Raji (cell line): ENCODE data around the gene GPRC5D.

ENCODE experiments used
- POLR2A ChIP-seq: IDR thresholded peaks from 2 replicates; pipeline ENCODE4 v1.6.1; 2011; ENCODE audit warnings: low read depth, low read length, control low read depth; ENCODE audit not compliant: insufficient read depth

GPRC5D gene

GRCh38 chr12:12986775-12987331 is 34.9 kb upstream of the GPRC5D start:
- no peak for TF ChIP-seq POLR2A

GRCh38 chr12:12985817-12986408 is 33.9 kb upstream of the GPRC5D start:
- TF ChIP-seq POLR2A, result no peak

- TF ChIP-seq POLR2A, result no peak
Measured at GRCh38 chr12:12984149-12984548, 32.2 kb upstream of the GPRC5D start.

- no peak for TF ChIP-seq POLR2A
Measured at GRCh38 chr12:12983420-12984035, 31.6 kb upstream of the GPRC5D start.

GRCh38 chr12:12982331-12982730 is 30.4 kb upstream of the GPRC5D start:
- TF ChIP-seq POLR2A, result no peak

GRCh38 chr12:12979731-12980259 is 27.8 kb upstream of the GPRC5D start:
- no peak for TF ChIP-seq POLR2A

GRCh38 chr12:12979126-12979525 is 27.2 kb upstream of the GPRC5D start:
- no peak for TF ChIP-seq POLR2A

GRCh38 chr12:12977231-12977630 is 25.3 kb upstream of the GPRC5D start:
- no peak for TF ChIP-seq POLR2A

- TF ChIP-seq POLR2A, result no peak
Measured at GRCh38 chr12:12976366-12976765, 24.4 kb upstream of the GPRC5D start.

- no peak for TF ChIP-seq POLR2A
Measured at GRCh38 chr12:12975322-12976077, 23.5 kb upstream of the GPRC5D start.

GRCh38 chr12:12974211-12974610 is 22.2 kb upstream of the GPRC5D start:
- TF ChIP-seq POLR2A, result no peak

GRCh38 chr12:12973019-12973418 is 21.0 kb upstream of the GPRC5D start:
- no peak for TF ChIP-seq POLR2A

GRCh38 chr12:12965836-12966235 is 13.9 kb upstream of the GPRC5D start:
- TF ChIP-seq POLR2A, result no peak

GRCh38 chr12:12964255-12964654 is 12.3 kb upstream of the GPRC5D start:
- no peak for TF ChIP-seq POLR2A

GRCh38 chr12:12960639-12961209 is 8.8 kb upstream of the GPRC5D start:
- TF ChIP-seq POLR2A, result no peak

- TF ChIP-seq POLR2A, result no peak
Measured at GRCh38 chr12:12958886-12959285, 6.9 kb upstream of the GPRC5D start.
